IPS-18c (cell line): ENCODE results near the gene BMP6.

ENCODE experiments used
- H3K4me3 ChIP-seq: 2 replicates; pipeline ENCODE4 v1.7.0; 2013; ENCODE audit warnings: low read depth, mild to moderate bottlenecking, low read length, moderate library complexity; ENCODE audit not compliant: insufficient read depth
- H3K9me3 ChIP-seq: one replicate; pipeline ENCODE4 v1.6.1; 2013; ENCODE audit warnings: mild to moderate bottlenecking, low read length, moderate library complexity; ENCODE audit not compliant: control insufficient read depth, insufficient read depth

The BMP6 gene

DNA sequence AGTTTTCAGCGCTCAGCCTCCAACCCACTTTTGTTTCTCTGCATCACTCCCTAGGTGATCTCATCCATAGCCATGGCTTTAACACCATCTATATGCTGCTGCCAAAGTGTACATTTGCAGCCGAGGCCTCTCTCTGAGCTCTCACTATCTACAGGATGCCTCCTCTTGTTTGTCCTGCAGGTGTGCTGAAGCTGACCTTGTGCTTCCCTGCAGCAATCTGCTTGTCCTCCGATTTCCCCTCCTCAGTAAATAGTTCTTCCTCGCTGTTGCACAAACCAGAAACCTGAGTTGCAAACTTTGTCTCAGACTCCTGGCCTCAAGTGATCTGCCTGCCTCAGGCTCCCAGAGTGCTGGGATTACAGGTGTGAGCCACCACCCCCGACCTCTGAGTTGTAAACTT is 188.4 kb downstream of the BMP6 start:
- no peak overlapping the region for H3K4me3 ChIP-seq
- H3K9me3 ChIP-seq: no peaks in the 10 kb centered on the region

DNA sequence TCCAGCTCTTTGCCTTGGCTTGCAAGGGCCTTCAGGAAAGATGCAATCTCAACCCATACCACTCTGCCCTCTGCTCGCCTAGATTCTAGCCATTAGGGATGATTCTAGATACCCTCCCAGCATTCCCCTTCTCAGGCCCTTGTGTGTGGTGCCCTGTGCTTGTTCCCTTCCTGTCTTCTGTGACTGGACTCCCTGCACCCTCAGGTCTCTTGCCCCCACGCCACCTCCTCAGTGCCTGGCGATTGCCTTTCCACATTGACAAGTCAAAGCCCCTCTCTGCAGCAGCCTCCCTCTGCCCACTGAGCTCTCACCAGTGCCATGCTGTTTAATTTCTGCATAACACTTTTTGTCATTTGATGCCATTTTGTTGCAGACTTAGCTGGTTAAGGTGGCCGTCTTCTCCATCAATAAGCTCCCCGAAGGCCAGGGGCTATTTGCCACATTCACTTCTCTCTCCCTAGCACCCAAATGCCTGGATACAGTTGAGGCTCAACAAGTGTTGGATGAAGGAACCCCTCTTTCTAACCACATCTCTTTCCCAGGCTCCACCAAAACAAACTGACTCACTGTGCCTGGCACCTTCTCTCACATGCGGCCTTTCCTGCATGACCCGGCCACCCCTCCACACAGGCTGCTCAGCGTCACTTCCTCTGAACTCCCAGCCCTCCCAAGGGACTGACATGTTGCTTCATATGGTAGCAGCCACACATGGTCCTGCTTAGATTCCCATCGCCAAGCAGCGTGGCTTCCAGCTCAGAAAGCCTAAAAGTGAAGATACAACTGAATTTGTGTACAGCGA is 189.3 kb downstream of the BMP6 start:
- Histone ChIP-seq H3K9me3 (no peaks in the 10 kb centered on the region), H3K4me3 (no peak overlapping the region)

DNA sequence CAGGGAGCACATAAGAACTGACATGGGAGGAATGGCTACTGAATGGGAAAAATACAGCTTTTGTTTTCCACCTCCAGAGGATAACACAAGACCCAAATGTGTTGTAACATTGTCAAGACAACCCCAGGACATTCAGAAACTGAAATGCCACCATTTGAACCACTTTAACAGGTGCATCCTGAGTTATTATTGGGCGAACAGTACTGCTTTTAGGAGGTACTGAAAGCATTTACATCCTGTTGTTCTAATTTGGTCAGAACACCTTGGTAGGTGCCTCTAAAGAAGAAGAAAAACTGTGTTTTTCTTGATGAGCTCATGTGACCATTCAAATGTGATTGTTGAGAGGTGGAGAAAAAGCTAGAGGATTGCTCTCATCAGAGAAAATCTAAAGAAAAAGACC is 191.1 kb downstream of the BMP6 start:
- H3K9me3 ChIP-seq: no peaks in the 10 kb centered on the region
- no peak overlapping the region for H3K4me3 ChIP-seq

DNA sequence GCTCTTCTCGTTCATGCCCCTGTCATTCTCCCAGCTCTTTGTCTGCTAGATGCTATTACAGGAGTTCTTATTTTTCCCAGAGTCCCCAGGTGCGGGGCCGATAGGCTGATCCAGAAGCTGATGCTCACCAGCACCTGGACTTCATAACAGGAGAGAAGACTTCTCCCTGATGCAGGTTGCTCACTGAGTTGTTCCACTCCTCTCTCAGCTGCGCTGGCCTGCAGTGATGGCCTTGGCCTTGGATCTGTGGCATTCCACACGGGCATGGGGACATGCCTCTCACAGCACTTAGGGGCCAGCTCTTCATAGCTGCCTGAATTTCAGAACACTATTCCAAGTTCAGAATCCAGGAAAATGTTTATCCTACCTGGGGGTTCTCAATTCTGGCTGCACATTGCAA is 191.8 kb downstream of the BMP6 start:
- H3K4me3 ChIP-seq: no peak overlapping the region

DNA sequence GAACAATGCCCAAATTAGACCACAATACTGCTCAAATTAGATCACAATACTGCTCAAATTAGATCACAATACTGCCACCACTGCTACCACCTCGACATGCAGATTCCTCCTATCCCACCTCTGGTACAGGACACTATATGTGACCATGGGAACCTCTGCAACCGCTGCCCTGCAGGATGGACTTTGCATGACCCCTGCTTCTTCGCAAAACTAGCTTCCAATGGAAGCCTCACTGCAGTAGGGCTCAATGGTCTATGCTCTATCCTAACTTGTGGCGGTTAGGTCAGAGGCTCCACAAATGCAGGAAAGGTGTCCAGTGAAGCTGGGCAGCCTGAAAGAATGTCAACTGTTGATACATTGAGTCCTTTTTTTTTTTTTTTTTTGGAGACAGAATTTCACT is 192.5 kb downstream of the BMP6 start:
- H3K9me3 ChIP-seq: no peaks in the 10 kb centered on the region
- H3K4me3 ChIP-seq: no peak overlapping the region

More for the DNA sequence above, 191.8 kb downstream of the BMP6 start:
- H3K9me3 ChIP-seq: no peaks in the 10 kb centered on the region

DNA sequence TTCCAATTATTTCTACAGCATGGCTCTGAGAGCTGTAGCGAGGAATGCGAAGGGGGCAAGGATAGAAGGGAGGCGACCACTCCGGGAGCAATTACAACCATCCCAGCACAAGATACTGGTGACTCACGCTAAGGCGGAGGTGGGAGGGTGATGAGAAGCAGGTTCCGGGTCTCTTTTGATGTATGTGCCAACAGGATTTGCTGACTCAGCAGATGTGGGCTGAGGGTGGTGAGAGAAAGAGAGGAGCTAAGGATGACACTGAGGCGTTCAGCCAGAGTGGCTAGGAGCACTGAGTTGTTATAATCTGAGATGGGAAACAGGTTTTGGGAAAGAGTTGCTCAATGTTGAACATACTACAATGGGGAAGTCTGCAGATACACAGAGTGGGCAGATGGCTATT is 194.0 kb downstream of the BMP6 start:
- Histone ChIP-seq H3K4me3 (no peak overlapping the region), H3K9me3 (no peaks in the 10 kb centered on the region)

DNA sequence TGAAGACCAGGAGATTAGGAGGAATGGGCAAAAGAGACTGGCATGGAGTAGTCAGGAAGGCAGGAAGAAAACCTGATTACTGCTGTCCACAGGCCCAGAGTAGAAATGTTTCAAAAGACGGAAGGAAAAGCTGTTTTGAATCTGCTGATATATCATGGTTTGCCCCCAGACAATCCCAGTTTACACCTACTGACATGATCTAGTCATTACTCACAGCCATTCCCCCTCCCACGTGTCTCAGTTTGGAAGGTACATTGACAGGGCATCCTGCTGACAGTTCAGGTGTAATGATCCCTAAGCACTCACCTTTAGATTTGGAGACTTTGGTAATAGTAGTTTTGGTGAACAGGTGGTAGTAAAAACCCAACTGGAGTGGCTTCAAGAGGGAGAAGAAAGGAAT is 194.5 kb downstream of the BMP6 start:
- Histone ChIP-seq H3K9me3 (no peaks in the 10 kb centered on the region), H3K4me3 (no peak overlapping the region)

DNA sequence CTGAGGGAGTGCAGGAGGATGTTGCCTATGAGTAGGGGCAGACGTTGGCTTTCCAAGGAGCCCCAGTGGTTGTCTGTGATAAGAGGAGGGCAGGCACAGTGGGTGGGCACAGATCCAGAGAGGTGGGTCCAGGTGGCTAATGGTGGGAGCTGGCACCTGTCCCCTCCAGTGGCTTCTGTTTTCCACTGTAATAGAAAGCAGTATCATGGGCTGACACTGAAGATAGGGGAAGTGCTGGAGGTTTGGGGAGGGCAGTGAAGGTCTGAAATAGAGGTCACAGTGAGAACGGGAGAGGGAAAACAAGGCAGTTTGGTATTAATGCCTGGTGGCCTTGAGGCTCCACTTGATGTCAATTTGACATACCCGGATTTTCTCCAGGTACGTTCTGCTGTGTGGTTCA is 195.1 kb downstream of the BMP6 start:
- Histone ChIP-seq H3K4me3 (no peak overlapping the region), H3K9me3 (no peaks in the 10 kb centered on the region)

DNA sequence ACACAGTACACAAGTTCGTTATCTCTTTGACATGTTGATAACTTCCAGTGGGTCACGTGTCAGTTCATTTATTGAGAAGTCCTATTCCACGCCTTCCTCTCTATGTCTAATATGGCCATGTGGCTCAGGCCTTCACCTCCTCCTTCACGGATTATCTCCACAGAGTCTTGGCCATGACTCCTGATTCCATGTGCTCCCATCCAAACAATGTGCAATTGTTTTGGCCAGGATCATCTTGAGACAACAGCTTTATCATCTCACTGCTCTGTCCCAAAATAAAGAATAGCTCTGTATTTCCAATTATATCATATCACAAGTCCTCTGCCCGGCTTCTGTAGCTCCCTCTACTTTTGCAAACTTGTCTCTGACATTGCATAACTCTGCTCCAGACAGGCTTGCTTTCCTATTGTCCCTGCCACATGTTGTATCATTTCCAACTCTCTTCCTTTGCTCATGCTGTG is 195.8 kb downstream of the BMP6 start:
- Histone ChIP-seq H3K9me3 (no peaks in the 10 kb centered on the region), H3K4me3 (no peak overlapping the region)

DNA sequence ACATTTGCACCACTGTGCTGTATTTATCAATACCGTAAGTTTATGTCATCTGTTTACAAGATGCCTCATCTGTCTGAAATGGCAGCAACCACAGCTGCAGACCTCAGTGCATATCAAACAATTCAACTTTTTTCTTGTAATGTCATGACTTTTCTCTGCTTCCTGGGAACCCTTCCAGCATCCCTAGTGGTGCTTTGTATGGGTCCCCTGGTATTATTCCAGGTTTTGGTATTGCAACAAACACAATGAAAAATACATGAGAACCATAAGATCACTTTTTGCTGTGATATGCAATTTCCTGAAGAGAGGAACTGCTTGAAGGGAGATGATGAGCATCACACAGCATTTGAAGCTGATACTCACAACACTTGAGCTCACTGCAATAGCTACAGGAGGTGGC is 196.7 kb downstream of the BMP6 start:
- Histone ChIP-seq H3K9me3 (no peaks in the 10 kb centered on the region), H3K4me3 (no peak overlapping the region)

DNA sequence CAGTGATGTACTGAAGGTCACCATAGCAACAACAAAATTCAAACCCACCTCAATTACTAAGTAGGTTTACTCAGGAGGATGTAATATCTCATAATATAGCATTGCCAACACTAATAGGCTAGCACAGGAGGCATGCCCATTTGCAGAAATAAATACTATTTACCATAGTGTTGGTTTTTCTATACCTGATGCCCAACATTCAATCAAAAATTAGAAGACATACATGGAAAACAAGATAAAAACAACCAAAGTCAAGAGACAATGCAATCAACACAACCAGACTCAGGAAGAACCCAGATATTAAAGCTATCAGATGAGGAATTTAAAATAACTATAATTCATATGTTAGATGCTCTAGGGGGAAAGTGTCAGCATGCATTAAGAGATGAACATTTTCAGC is 199.0 kb downstream of the BMP6 start:
- no peaks in the 10 kb centered on the region for H3K9me3 ChIP-seq

More for the DNA sequence above, 199.0 kb downstream of the BMP6 start:
- no peak overlapping the region for H3K4me3 ChIP-seq
